A549 (cell line): ENCODE measurements around the gene DAB2IP. TPM values are rescaled to one million over a fixed set of nuclear protein-coding genes. Genes with fewer than 3 reads are reported as not detected.
"Not testable (repeated sequence)": the region's sequence is repeated elsewhere in the genome, so short reads cannot be mapped to it uniquely, and the experiment has no call there.

Experiments
- ATAC-seq, 2 experiments: fragments of 200-7000 bp in 1 of 2; fragments of >200 bp in 1 of 2; cut with Nextera tagmentation in 1 of 2; cut with Tn5 transposase in 1 of 2; 3 replicates each; pipeline versions ENCODE4 v1.8.0 to v1.9.1; 2018 to 2020; ENCODE audit warnings: mild to moderate bottlenecking in 1 of 2, moderate library complexity in 1 of 2
- CTCF ChIA-PET: fragments of 300-600 bp; sonication (Branson Sonifier 250); formaldehyde crosslinking; extraction: SDS; loops from one replicate; lab custom pipeline; 2021; ENCODE audit warnings: antibody characterized with exemption, inconsistent platforms; lab: Yijun Ruan, JAX
- POLR2A ChIA-PET: fragments of 350-600 bp; formaldehyde crosslinking; extraction: SDS; loops from one replicate; lab custom pipeline; 2021; ENCODE audit warnings: antibody characterized with exemption, inconsistent platforms; lab: Yijun Ruan, JAX
- DNase-seq, 2 experiments: peaks; one replicate each; pipeline versions ENCODE4 v3.0.0 to v3.0.0-alpha.2; 2011 to 2016; ENCODE audit warnings: low read depth in 1 of 2, low spot score in 1 of 2
- FAIRE-seq: peaks from 2 replicates; lab custom pipeline; 2011; peaks lifted over from hg19 to GRCh38; lab: Jason Lieb, UNC
- H3K27ac ChIP-seq, 2 experiments: fragments of >200 bp; sonication (Bioruptor Twin); formaldehyde crosslinking; 3 replicates each; pipeline ENCODE4 v1.5.1; 2016 to 2017
- H3K4me1 ChIP-seq: fragments of >200 bp; sonication (Bioruptor Twin); formaldehyde crosslinking; 3 replicates; pipeline ENCODE4 v1.6.1; 2016
- H3K4me2 ChIP-seq: fragments of >200 bp; sonication (Bioruptor Twin); formaldehyde crosslinking; 3 replicates; pipeline ENCODE4 v1.6.1; 2016
- H3K4me3 ChIP-seq: fragments of >200 bp; sonication (Bioruptor Twin); formaldehyde crosslinking; 3 replicates; pipeline ENCODE4 v1.5.1; 2016
- H3K9me3 ChIP-seq: fragments of >200 bp; sonication (Bioruptor Twin); formaldehyde crosslinking; 3 replicates; pipeline ENCODE4 v1.6.1; 2016
- CBX8 ChIP-seq: fragments of 200-600 bp; sonication (generic); IDR thresholded peaks from 2 replicates; pipeline ENCODE4 v1.6.1; 2016
- CHD2 ChIP-seq: fragments of 150-350 bp; IDR thresholded peaks from 2 replicates; pipeline ENCODE4 v1.6.1; 2014; ENCODE audit warnings: low read length; ENCODE audit not compliant: partially characterized antibody
- CHD4 ChIP-seq: fragments of 200-600 bp; sonication (generic); IDR thresholded peaks from 2 replicates; pipeline ENCODE4 v1.6.1; 2016; ENCODE audit warnings: antibody characterized with exemption, mild to moderate bottlenecking, borderline replicate concordance
- CTCF ChIP-seq: fragments of >200 bp; sonication (Bioruptor Twin); formaldehyde crosslinking; IDR thresholded peaks from 3 replicates; pipeline ENCODE4 v1.5.1; 2016
- ESRRA ChIP-seq: fragments of 150-350 bp; IDR thresholded peaks from 2 replicates; pipeline ENCODE4 v1.6.1; 2014; ENCODE audit warnings: mild to moderate bottlenecking, low read length, borderline replicate concordance
- FOSL2 ChIP-seq, 2 experiments: fragments of 450-650 bp in 1 of 2; fragments of >200 bp in 1 of 2; sonication (Bioruptor Twin) in 1 of 2; formaldehyde crosslinking; IDR thresholded peaks; 2 replicates each; pipeline versions ENCODE4 v1.5.0 to v1.6.1; 2016 to 2020; ENCODE audit warnings: mild to moderate bottlenecking in 1 of 2, moderate library complexity in 1 of 2
- HOXB13 ChIP-seq: fragments of 250-450 bp; sonication (Bioruptor Pico); IDR thresholded peaks from 2 replicates; pipeline ENCODE4 v1.5.0; 2020; ENCODE audit warnings: low read depth, mild to moderate bottlenecking, moderate library complexity
- JUNB ChIP-seq: fragments of >200 bp; sonication (Bioruptor Twin); formaldehyde crosslinking; IDR thresholded peaks from 2 replicates; pipeline ENCODE4 v1.6.1; 2016
- KDM5A ChIP-seq: fragments of 200-600 bp; sonication (generic); IDR thresholded peaks from 2 replicates; pipeline ENCODE4 v1.6.1; 2016; ENCODE audit warnings: antibody characterized with exemption, mild to moderate bottlenecking
- NPAS2 ChIP-seq: fragments of 250-450 bp; sonication (Bioruptor Pico); IDR thresholded peaks from 2 replicates; pipeline ENCODE4 v1.8.0; 2022; ENCODE audit warnings: mild to moderate bottlenecking, moderate library complexity, borderline replicate concordance
- NR3C1 ChIP-seq: fragments of >200 bp; sonication (Bioruptor Twin); formaldehyde crosslinking; IDR thresholded peaks from 3 replicates; pipeline ENCODE4 v1.6.1; 2017
- PBX3 ChIP-seq: IDR thresholded peaks from 2 replicates; pipeline ENCODE4 v1.6.1; 2012
- RAD21 ChIP-seq, 2 experiments: fragments of >200 bp in 1 of 2; sonication (Bioruptor Twin) in 1 of 2; formaldehyde crosslinking in 1 of 2; IDR thresholded peaks in 1 of 2; conservative IDR thresholded peaks in 1 of 2; 2 replicates in 1 of 2; 3 replicates in 1 of 2; pipeline ENCODE4 v1.6.1; 2012 to 2018; ENCODE audit warnings: inconsistent platforms in 1 of 2
- RNF2 ChIP-seq: fragments of 200-600 bp; sonication (generic); IDR thresholded peaks from 2 replicates; pipeline ENCODE4 v1.6.1; 2016; ENCODE audit warnings: low read depth, mild to moderate bottlenecking, antibody characterized with exemption, moderate library complexity, borderline replicate concordance
- SMC3 ChIP-seq: fragments of >200 bp; sonication (Bioruptor Twin); formaldehyde crosslinking; IDR thresholded peaks from 3 replicates; pipeline ENCODE4 v1.6.1; 2018; ENCODE audit warnings: inconsistent platforms
- TP53 ChIP-seq: fragments of 250-450 bp; sonication (Bioruptor Pico); IDR thresholded peaks from 2 replicates; pipeline ENCODE4 v1.5.0; 2021; ENCODE audit warnings: mild to moderate bottlenecking, moderate library complexity
- WGBS: methylation state at CpG from one replicate; pipeline ENCODE4 v1.1.6; 2017; ENCODE audit errors: missing lambda C conversion rate; 5-methylcytosine and 5-hydroxymethylcytosine counted together
- polyA plus RNA-seq, 4 experiments: library from polyadenylated mRNA; depleted of rRNA in 3 of 4; stranded (reverse); fragments of >200 nt; fragmentation: RNase III in 1 of 4; extraction: RNeasy Plus Mini Kit Qiagen cat#74134 plus additional on column Dnase treatment in 1 of 4; gene quantifications; 2 replicates in 3 of 4; 3 replicates in 1 of 4; pipeline ENCODE4 v1.2.3, GENCODE V29; 2011 to 2017

DAB2IP gene
- polyA plus RNA-seq, 2 of the 4 experiments (the other 2 are of a cell fraction), result 9.7 to 13.9 TPM

GRCh38 chr9:121620777-121621449 lies 30.5 kb upstream of the DAB2IP start:
- ATAC-seq (peak; percentile 79 to 93), DNase-seq (peak; percentile 56 to 67), FAIRE-seq (no peak)
- H3K4me3 ChIP-seq, result no peak overlapping the region
- 71% methylated on average over 3 of the region's 3 CpGs for WGBS
- H3K9me3 ChIP-seq, result no peaks in the 10 kb centered on the region
- no peak overlapping the region for H3K27ac ChIP-seq
- TF ChIP-seq SMC3 (0 out of 3 replicates have a peak, but pooled peaks have one; percentile 34), RAD21 (conservative IDR thresholded peaks at IDR 0.05 in 1 of 2, IDR thresholded peaks at IDR 0.05 in 1 of 2) (peak; percentile 53 to 60), CTCF (peak; percentile 47), HOXB13 (CRISPR knock-in tag) (no peak)
- H3K4me1 ChIP-seq, result peaks cover 9% of the 10 kb centered on the region; the same call in 2 of the 3 replicates
- CTCF ChIA-PET, result interaction anchor here (0.8 to 3.4 kb wide), 17 partner anchors 8 to 385 kb away, joined by 3 to 22 read pairs (median 4); no protein-coding TSS in a partner anchor
- POLR2A ChIA-PET, result interaction anchor here (0.6 kb wide), 1 partner anchor 63 kb away, joined by 3 read pairs; no protein-coding TSS in a partner anchor
- no peak overlapping the region for H3K4me2 ChIP-seq

- 65% methylated on average over 13 of the region's 14 CpGs for WGBS
- CTCF ChIA-PET, result interaction anchor here (1.0 to 2.6 kb wide), 4 partner anchors 10 to 78 kb away, joined by 4 to 8 read pairs (median 4); no protein-coding TSS in a partner anchor
- ATAC-seq (no peak), DNase-seq (no peak), FAIRE-seq (no peak)
- H3K4me1 ChIP-seq, result peaks cover 9% of the 10 kb centered on the region; the same call in 2 of the 3 replicates
- POLR2A ChIA-PET, result interaction anchor here (0.6 kb wide), 1 partner anchor 54 kb away, joined by 3 read pairs; no protein-coding TSS in a partner anchor
- H3K27ac ChIP-seq, result peak overlapping the region in 1 of 2 experiments; percentile 39; a peak in 1 of 6 replicates
- H3K4me3 ChIP-seq, result no peak overlapping the region
- H3K4me2 ChIP-seq, result peak overlapping the region; percentile 52
- H3K9me3 ChIP-seq, result no peaks in the 10 kb centered on the region
- TF ChIP-seq NR3C1 (no peak), CBX8 (no peak), NPAS2 (CRISPR knock-in tag) (no peak), RAD21 (conservative IDR thresholded peaks at IDR 0.05 in 1 of 2, IDR thresholded peaks at IDR 0.05 in 1 of 2) (no peak), JUNB (no peak), ESRRA (no peak), PBX3 (no peak), TP53 (CRISPR knock-in tag) (no peak), RNF2 (no peak), CHD2 (no peak), KDM5A (no peak), HOXB13 (CRISPR knock-in tag) (no peak), CHD4 (no peak), FOSL2 (IDR thresholded peaks at IDR 0.05) (no peak), FOSL2 (CRISPR knock-in tag; IDR thresholded peaks at IDR 0.05) (no peak)
Observed at GRCh38 chr9:121622387-121623203, 28.8 kb upstream of the DAB2IP start.

DNA sequence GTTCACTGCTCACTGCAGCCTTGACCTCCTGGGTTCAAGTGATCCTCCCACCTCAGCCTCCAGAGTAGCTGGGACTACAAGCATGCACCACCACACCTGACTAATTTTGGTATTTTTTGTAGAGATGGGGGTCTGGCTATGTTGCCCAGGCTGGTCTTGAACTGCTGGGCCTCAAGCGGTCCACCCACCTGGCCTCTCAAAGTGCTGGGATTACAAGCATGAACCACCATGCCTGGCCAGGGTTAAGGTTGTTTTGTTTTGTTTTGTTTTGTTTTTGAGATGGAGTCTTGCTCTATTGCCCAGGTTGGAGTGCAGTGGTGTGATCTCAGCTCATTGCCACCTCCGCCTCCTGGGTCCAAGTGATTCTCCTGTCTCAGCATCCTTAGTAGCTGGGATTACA lies 28.0 kb upstream of the DAB2IP start:
- POLR2A ChIA-PET, FAIRE-seq, H3K4me1 ChIP-seq: not testable (repeated sequence)

More for the DNA sequence above, 28.0 kb upstream of the DAB2IP start:
- not testable (repeated sequence) for ATAC-seq, H3K27ac ChIP-seq, DNase-seq, H3K9me3 ChIP-seq, H3K4me3 ChIP-seq, H3K4me2 ChIP-seq
- WGBS, result 90% methylated on average over 2 of the region's 2 CpGs
- CTCF ChIA-PET, result interaction anchor here (0.6 to 1.4 kb wide), 5 partner anchors 9 to 1189 kb away, joined by 3 to 5 read pairs (median 3); no protein-coding TSS in a partner anchor
